Naive B cell (primary cell): ENCODE data around the gene POLE4. TPM values are rescaled to one million over a fixed set of nuclear protein-coding genes. Genes with fewer than 3 reads are reported as not detected.

Experiments
- ATAC-seq, 2 donors: fragments of 150-1000 bp; cut with Tn5 transposase; 2 replicates each; pipeline ENCODE4 v1.10.0; 2021; ENCODE audit warnings: low read depth in 2 of 2, mild to moderate bottlenecking in 2 of 2, moderate library complexity in 2 of 2
- DNase-seq: peaks from one replicate; pipeline ENCODE4 v3.0.0; 2022
- H3K27ac Mint-ChIP-seq, 6 donors: one replicate each; pipeline ENCODE4 v1.8.0; 2020 to 2022; ENCODE audit warnings: mild to moderate bottlenecking in 6 of 6, mixed read lengths in 6 of 6, moderate library complexity in 5 of 6, inconsistent platforms in 2 of 6
- H3K27me3 Mint-ChIP-seq, 3 donors: one replicate each; pipeline ENCODE4 v1.8.0; 2021 to 2022; ENCODE audit warnings: mixed read lengths in 3 of 3, mild to moderate bottlenecking in 1 of 3
- H3K36me3 Mint-ChIP-seq, 2 donors: one replicate each; pipeline ENCODE4 v1.8.0; 2020 to 2022; ENCODE audit warnings: mixed read lengths in 2 of 2, inconsistent platforms in 1 of 2, mild to moderate bottlenecking in 1 of 2
- H3K4me1 Mint-ChIP-seq, 3 donors: one replicate each; pipeline ENCODE4 v1.8.0; 2020 to 2022; ENCODE audit warnings: mixed read lengths in 3 of 3, inconsistent platforms in 1 of 3, mild to moderate bottlenecking in 1 of 3, moderate library complexity in 1 of 3
- H3K4me3 Mint-ChIP-seq, 8 donors: one replicate each; pipeline ENCODE4 v1.8.0; 2020 to 2022; ENCODE audit warnings: mild to moderate bottlenecking in 8 of 8, mixed read lengths in 8 of 8, moderate library complexity in 8 of 8, inconsistent platforms in 2 of 8
- H3K9me3 Mint-ChIP-seq, 7 donors: one replicate each; pipeline ENCODE4 v1.8.0; 2020 to 2022; ENCODE audit warnings: mixed read lengths in 7 of 7, mild to moderate bottlenecking in 5 of 7, inconsistent platforms in 2 of 7, moderate library complexity in 1 of 7
- polyA plus RNA-seq, 6 donors: library from polyadenylated mRNA; unstranded; fragments of 300-500 nt; fragmentation: Illumina TruSeq; gene quantifications; one replicate each; pipeline ENCODE4 v1.2.3, GENCODE V29; 2021; ENCODE audit warnings: low read depth in 6 of 6

Gene POLE4
- polyA plus RNA-seq, 6 donors from 2014 or later = 145 to 229 (median 186) TPM

GRCh38 chr2:74947703-74948102 lies 10.7 kb upstream of the POLE4 start:
- peaks cover 2 to 40% (median 18%) of the 10 kb centered on the region in 7 donors for H3K9me3 Mint-ChIP-seq
- peaks cover 3 to 52% (median 20%) of the 10 kb centered on the region in 3 donors for H3K4me1 Mint-ChIP-seq
- H3K36me3 Mint-ChIP-seq = peaks cover 0 to 19% of the 10 kb centered on the region in 2 donors
- H3K27me3 Mint-ChIP-seq = peaks cover 0 to 11% (median 0%) of the 10 kb centered on the region in 3 donors
- no peak for DNase-seq
- no peak overlapping the region for H3K4me3 Mint-ChIP-seq
- no peak for ATAC-seq
- no peak overlapping the region for H3K27ac Mint-ChIP-seq

GRCh38 chr2:74948779-74949178 lies 9.7 kb upstream of the POLE4 start:
- Mint-ChIP-seq H3K27me3 (peaks cover 0 to 3% (median 0%) of the 10 kb centered on the region in 3 donors), H3K36me3 (peaks cover 0 to 19% of the 10 kb centered on the region in 2 donors), H3K4me1 (peaks cover 3 to 60% (median 23%) of the 10 kb centered on the region in 3 donors), H3K9me3 (peaks cover 4 to 45% (median 25%) of the 10 kb centered on the region in 7 donors), H3K27ac (no peak overlapping the region), H3K4me3 (no peak overlapping the region)
- ATAC-seq = no peak
- no peak for DNase-seq

GRCh38 chr2:74951211-74951754 lies 7.2 kb upstream of the POLE4 start:
- peaks cover 9 to 45% (median 25%) of the 10 kb centered on the region in 7 donors for H3K9me3 Mint-ChIP-seq
- ATAC-seq (peak; percentile 74), DNase-seq (no peak)
- H3K4me1 Mint-ChIP-seq = peaks cover 8 to 67% (median 17%) of the 10 kb centered on the region in 3 donors
- peaks cover 0 to 19% of the 10 kb centered on the region in 2 donors for H3K36me3 Mint-ChIP-seq
- no peak overlapping the region for H3K27ac Mint-ChIP-seq
- peak overlapping the region in 5 of 8 donors; percentile 8 to 52 (median 37) for H3K4me3 Mint-ChIP-seq
- H3K27me3 Mint-ChIP-seq = no peaks in the 10 kb centered on the region

DNA sequence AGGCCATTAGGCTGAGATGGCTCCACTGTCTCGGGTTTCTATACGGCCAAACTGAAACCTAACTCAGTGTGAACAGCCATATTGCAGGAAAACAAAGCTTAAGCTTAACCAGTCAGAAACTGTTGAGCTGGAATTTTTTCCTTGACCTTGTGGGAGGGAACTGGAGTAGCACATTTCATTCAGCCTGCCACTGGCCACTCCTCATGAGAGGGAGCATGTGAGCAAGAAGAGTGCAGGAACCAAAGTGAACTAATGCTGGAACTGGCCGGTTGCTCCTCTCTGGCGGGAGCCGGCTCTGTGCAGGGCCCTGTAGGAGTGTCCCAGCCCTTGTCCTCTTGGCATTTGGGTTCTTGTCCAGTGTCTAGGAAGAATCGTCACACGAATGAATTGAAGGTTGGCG lies 5.9 kb upstream of the POLE4 start:
- no peaks in the 10 kb centered on the region for H3K27me3 Mint-ChIP-seq
- peaks cover 8 to 67% (median 17%) of the 10 kb centered on the region in 3 donors for H3K4me1 Mint-ChIP-seq
- no peak for ATAC-seq
- H3K4me3 Mint-ChIP-seq = peak overlapping the region in 1 of 8 donors; percentile 32
- H3K27ac Mint-ChIP-seq = peak overlapping the region in 1 of 6 donors; percentile 83
- H3K36me3 Mint-ChIP-seq = peaks cover 0 to 19% of the 10 kb centered on the region in 2 donors
- DNase-seq = no peak
- peaks cover 9 to 45% (median 25%) of the 10 kb centered on the region in 7 donors for H3K9me3 Mint-ChIP-seq

DNA sequence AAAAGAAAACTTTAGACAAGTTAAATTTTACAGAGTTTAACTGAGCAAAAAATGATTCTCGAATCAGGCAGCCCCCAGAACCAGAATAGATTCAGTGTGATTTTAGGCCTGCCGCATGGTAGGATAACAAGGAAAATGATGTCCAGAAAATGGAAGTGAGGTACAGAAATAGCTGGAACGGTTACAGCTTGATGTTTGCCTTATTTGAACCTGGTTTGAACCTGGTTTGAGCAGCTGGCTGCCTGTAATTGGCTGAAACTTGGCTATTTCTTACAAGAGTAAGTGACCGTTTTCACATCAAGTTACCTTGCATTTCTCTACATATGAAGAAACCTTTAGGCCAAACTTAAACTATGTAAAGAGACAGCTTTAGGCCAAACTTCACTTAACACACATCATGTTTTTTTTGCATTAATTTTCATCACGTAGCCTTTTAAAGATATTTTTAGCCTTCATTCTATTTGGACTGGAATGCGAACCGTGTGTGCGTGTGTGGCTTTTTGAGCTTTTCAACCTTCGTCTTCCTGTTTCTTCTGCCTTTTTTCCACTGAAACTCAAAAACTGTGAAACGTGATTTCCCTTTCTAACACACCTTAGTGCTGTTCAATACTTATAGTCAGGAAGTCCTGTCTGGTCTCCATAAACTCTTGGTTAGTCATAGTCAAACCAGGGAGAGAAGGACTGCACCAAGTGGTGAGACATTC lies 4.5 kb upstream of the POLE4 start:
- Mint-ChIP-seq H3K4me3 (peak overlapping the region in 1 of 8 donors; percentile 13), H3K27me3 (no peaks in the 10 kb centered on the region), H3K4me1 (peaks cover 15 to 71% (median 24%) of the 10 kb centered on the region in 3 donors), H3K9me3 (peaks cover 9 to 43% (median 25%) of the 10 kb centered on the region in 7 donors), H3K27ac (no peak overlapping the region), H3K36me3 (peaks cover 0 to 11% of the 10 kb centered on the region in 2 donors)
- ATAC-seq = no peak
- no peak for DNase-seq

GRCh38 chr2:74954500-74954874 lies 4.0 kb upstream of the POLE4 start:
- H3K36me3 Mint-ChIP-seq = peaks cover 0 to 10% of the 10 kb centered on the region in 2 donors
- peak overlapping the region in 2 of 6 donors; percentile 32 to 69 for H3K27ac Mint-ChIP-seq
- DNase-seq (no peak), ATAC-seq (no peak)
- H3K4me1 Mint-ChIP-seq = peaks cover 19 to 71% (median 30%) of the 10 kb centered on the region in 3 donors
- H3K4me3 Mint-ChIP-seq = peak overlapping the region in 1 of 8 donors; percentile 13
- H3K9me3 Mint-ChIP-seq = peaks cover 9 to 42% (median 25%) of the 10 kb centered on the region in 7 donors
- H3K27me3 Mint-ChIP-seq = no peaks in the 10 kb centered on the region

GRCh38 chr2:74957886-74958273 lies 563 bp upstream of the POLE4 start:
- DNase-seq (no peak), ATAC-seq (no peak)
- peak overlapping the region; percentile 51 to 97 (median 88) for H3K27ac Mint-ChIP-seq
- peaks cover 14 to 22% of the 10 kb centered on the region in 2 donors for H3K36me3 Mint-ChIP-seq
- H3K9me3 Mint-ChIP-seq = peaks cover 3 to 19% (median 7%) of the 10 kb centered on the region in 7 donors
- no peaks in the 10 kb centered on the region for H3K27me3 Mint-ChIP-seq
- peaks cover 20 to 63% (median 31%) of the 10 kb centered on the region in 3 donors for H3K4me1 Mint-ChIP-seq
- peak overlapping the region; percentile 77 to 92 (median 84) for H3K4me3 Mint-ChIP-seq

GRCh38 chr2:74959106-74959751 lies 786 bp downstream of the POLE4 start:
- ATAC-seq = no peak
- Mint-ChIP-seq H3K4me1 (peaks cover 17 to 59% (median 28%) of the 10 kb centered on the region in 3 donors), H3K9me3 (peaks cover 0 to 11% (median 3%) of the 10 kb centered on the region in 7 donors), H3K27me3 (no peaks in the 10 kb centered on the region), H3K36me3 (peaks cover 15 to 30% of the 10 kb centered on the region in 2 donors), H3K4me3 (peak overlapping the region; percentile 77 to 92 (median 85)), H3K27ac (peak overlapping the region; percentile 69 to 90 (median 84))
- no peak for DNase-seq

- H3K9me3 Mint-ChIP-seq = peaks cover 0 to 2% (median 0%) of the 10 kb centered on the region in 7 donors
- no peaks in the 10 kb centered on the region for H3K27me3 Mint-ChIP-seq
- DNase-seq (no peak), ATAC-seq (no peak)
- peak overlapping the region in 2 of 6 donors; percentile 49 to 56 for H3K27ac Mint-ChIP-seq
- peaks cover 26 to 42% of the 10 kb centered on the region in 2 donors for H3K36me3 Mint-ChIP-seq
- peaks cover 5 to 36% (median 12%) of the 10 kb centered on the region in 3 donors for H3K4me1 Mint-ChIP-seq
- H3K4me3 Mint-ChIP-seq = peak overlapping the region in 1 of 8 donors; percentile 22
These were observed 8.4 kb downstream of the POLE4 start for GRCh38 chr2:74966887-74967286.

GRCh38 chr2:74975016-74975415 lies 16.6 kb downstream of the POLE4 start:
- Mint-ChIP-seq H3K27me3 (no peaks in the 10 kb centered on the region), H3K4me1 (peaks cover 7 to 8% (median 7%) of the 10 kb centered on the region in 3 donors), H3K9me3 (no peaks in the 10 kb centered on the region), H3K27ac (peak overlapping the region in 1 of 6 donors; percentile 60), H3K36me3 (peaks cover 7 to 12% of the 10 kb centered on the region in 2 donors), H3K4me3 (no peak overlapping the region)
- no peak for DNase-seq
- ATAC-seq = no peak

DNA sequence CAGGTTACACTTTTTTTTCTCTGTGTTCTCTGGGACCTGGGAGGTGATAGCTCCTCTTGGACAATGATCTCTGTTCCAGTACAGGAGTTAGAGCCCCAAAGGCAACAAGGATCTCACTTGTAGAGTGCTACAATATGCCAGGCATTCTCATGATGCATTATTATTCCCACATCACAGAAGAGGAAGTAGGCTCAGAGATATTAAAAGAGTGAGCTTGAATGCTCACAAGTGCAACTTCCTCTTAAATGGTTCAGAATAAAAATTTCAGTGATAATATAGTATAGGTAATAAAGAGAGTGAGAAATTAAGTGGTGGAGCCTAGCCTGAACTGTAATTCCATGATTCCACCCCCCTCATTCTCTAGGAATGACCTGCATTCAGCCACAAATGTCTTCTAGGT lies 21.4 kb downstream of the POLE4 start:
- peak; percentile 24 for DNase-seq
- Mint-ChIP-seq H3K36me3 (peaks cover 5 to 7% of the 10 kb centered on the region in 2 donors), H3K4me1 (peaks cover 13 to 23% (median 17%) of the 10 kb centered on the region in 3 donors), H3K4me3 (peak overlapping the region in 2 of 8 donors; percentile 2 to 29), H3K9me3 (no peaks in the 10 kb centered on the region), H3K27me3 (no peaks in the 10 kb centered on the region), H3K27ac (peak overlapping the region in 2 of 6 donors; percentile 49 to 76)
- peak; percentile 77 to 90 for ATAC-seq

DNA sequence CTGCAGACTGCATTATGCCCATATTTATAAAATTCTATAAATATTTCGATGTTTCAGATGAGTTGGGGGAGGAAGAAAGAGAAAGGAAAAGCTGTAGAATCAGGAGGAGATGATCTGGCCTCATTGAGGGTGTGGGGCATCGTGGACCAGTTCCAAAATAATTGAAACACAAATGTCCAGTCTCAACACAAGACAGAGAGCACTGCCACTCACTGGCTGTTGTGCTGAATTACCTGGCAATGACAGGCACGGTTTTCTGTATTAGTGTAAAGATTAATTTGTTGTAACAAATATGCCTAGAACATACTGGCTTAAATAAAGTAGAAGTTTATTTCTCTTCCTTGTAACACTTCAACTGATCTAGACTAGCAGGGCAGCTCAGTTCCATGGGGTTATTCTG lies 24.1 kb downstream of the POLE4 start:
- no peaks in the 10 kb centered on the region for H3K36me3 Mint-ChIP-seq
- DNase-seq = no peak
- peaks cover 21 to 39% (median 29%) of the 10 kb centered on the region in 3 donors for H3K4me1 Mint-ChIP-seq
- ATAC-seq = no peak
- peak overlapping the region in 1 of 6 donors; percentile 24 for H3K27ac Mint-ChIP-seq
- H3K4me3 Mint-ChIP-seq = no peak overlapping the region
- peaks cover 0 to 4% (median 0%) of the 10 kb centered on the region in 7 donors for H3K9me3 Mint-ChIP-seq
- H3K27me3 Mint-ChIP-seq = no peaks in the 10 kb centered on the region

DNA sequence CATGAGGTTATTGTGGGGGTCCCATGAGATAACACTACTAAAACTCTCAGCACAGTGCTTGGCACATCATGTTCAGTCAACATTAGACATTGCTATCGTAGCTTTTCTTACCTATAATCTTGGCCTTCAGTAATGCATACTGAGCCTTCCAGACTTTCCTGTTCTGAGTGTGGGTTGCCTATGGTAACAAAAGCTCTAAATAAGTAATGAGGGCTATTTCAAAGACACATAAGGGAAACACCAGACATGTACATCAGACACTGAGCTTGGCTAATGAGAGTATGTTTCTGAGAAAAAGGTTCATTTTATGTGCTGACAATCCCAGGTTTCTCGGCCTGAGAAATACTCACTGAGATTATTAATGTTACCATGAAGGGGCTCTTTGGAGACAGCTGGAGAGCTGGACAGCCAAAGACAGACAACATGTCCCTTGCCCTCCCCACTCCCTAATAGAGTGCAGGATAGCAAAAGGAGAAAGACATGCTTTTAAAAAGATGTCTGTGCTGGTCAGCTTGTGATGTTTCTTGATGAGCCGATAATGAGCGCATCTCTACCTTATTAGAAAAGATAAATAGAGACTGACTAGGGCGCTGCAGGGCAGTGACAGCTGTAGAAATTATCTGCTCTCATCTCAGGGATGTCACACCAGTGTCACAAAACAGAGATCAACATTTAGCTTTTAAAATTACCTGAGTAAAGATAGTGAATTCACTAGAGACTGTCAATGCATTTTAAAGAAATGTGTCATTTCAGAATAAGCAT lies 25.4 kb downstream of the POLE4 start:
- Mint-ChIP-seq H3K4me3 (no peak overlapping the region), H3K36me3 (no peaks in the 10 kb centered on the region), H3K27me3 (no peaks in the 10 kb centered on the region), H3K27ac (no peak overlapping the region), H3K4me1 (peaks cover 21 to 39% (median 29%) of the 10 kb centered on the region in 3 donors), H3K9me3 (peaks cover 0 to 4% (median 0%) of the 10 kb centered on the region in 7 donors)
- DNase-seq (no peak), ATAC-seq (no peak)
